Glomerular visceral epithelial cell (primary cell): Measurements from ENCODE around the gene PKLR.
A peak's percentile ranks its signal among the peaks of the same experiment; 100 is the strongest.
"Not testable (repeated sequence)": the region's sequence is repeated elsewhere in the genome, so short reads cannot be mapped to it uniquely, and the experiment has no call there.

Experiments
- DNase-seq: peaks from one replicate; pipeline ENCODE4 v3.0.0-alpha.2; 2016; ENCODE audit errors: extremely low spot score

Gene PKLR

GRCh38 chr1:155255243-155256007 is 45.8 kb downstream of the PKLR start, which contains the start of gene ENTREP3:
TSS of gene ENTREP3 (minus strand) at chr1:155255483. CDS start at chr1:155254877, 606 bp downstream.
- peak; percentile 75 for DNase-seq

- peak; percentile 22 for DNase-seq
These were observed 46.5 kb downstream of the PKLR start for GRCh38 chr1:155254714-155255242.

- no peak for DNase-seq
These were observed 47.0 kb downstream of the PKLR start for GRCh38 chr1:155254228-155254713.

- no peak for DNase-seq
These were observed 47.4 kb downstream of the PKLR start for GRCh38 chr1:155253797-155254196.

- DNase-seq, result no peak
These were observed 48.0 kb downstream of the PKLR start for GRCh38 chr1:155253208-155253607.

- DNase-seq, result no peak
These were observed 49.7 kb downstream of the PKLR start for GRCh38 chr1:155251566-155251965.

GRCh38 chr1:155250633-155251449 is 50.4 kb downstream of the PKLR start:
- peak; percentile 92 for DNase-seq

GRCh38 chr1:155250246-155250632 is 51.0 kb downstream of the PKLR start:
- DNase-seq, result no peak

GRCh38 chr1:155247667-155248553 is 53.3 kb downstream of the PKLR start:
- DNase-seq, result no peak

- DNase-seq, result not testable (repeated sequence)
These were observed 54.4 kb downstream of the PKLR start for GRCh38 chr1:155246796-155247195.

- DNase-seq, result no peak
These were observed 56.1 kb downstream of the PKLR start for GRCh38 chr1:155245163-155245524.

GRCh38 chr1:155244368-155245162 is 56.7 kb downstream of the PKLR start:
- peak; percentile 100 for DNase-seq

- DNase-seq, result no peak
These were observed 58.4 kb downstream of the PKLR start for GRCh38 chr1:155242805-155243358.

- no peak for DNase-seq
These were observed 59.4 kb downstream of the PKLR start for GRCh38 chr1:155241841-155242264.

GRCh38 chr1:155241069-155241679 is 60.1 kb downstream of the PKLR start:
- peak; percentile 75 for DNase-seq
